Measurements from ENCODE around the gene AHR.

- TF ChIP-seq CTCF (IDR thresholded peaks at IDR 0.05) (no peak), EZH2 (IDR thresholded peaks at IDR 0.05; ENCODE audit: borderline replicate concordance, insufficient read depth, low read depth, low read length, poor library complexity, severe bottlenecking) (no peak)
Observed at GRCh38 chr7:17374157-17374556, 75.7 kb downstream of the AHR start.
